Uterus (tissue), 2 donors: Measurements from ENCODE around the gene SNRPD3.

Source experiments
- CTCF ChIP-seq, 4 experiments: fragments of 200-600 bp in 2 of 4; fragments of 450-650 bp in 2 of 4; sonication (generic) in 2 of 4; IDR thresholded peaks; one replicate each; pipeline ENCODE4 v1.5.1; 2016 to 2019; ENCODE audit warnings: antibody characterized with exemption in 4 of 4, mild to moderate bottlenecking in 2 of 4, moderate library complexity in 1 of 4
- POLR2A ChIP-seq, 2 donors: fragments of 450-650 bp; IDR thresholded peaks; one replicate each; pipeline ENCODE4 v1.6.1; 2016; ENCODE audit warnings: antibody characterized with exemption in 2 of 2, mild to moderate bottlenecking in 1 of 2, moderate library complexity in 1 of 2

GRCh38 chr22:24513378-24514240 lies 42.2 kb upstream of the SNRPD3 start:
- TF ChIP-seq CTCF (IDR thresholded peaks at IDR 0.05) = no peak
- no peak for TF ChIP-seq POLR2A (IDR thresholded peaks at IDR 0.05)
